SK-N-SH treated with all-trans-retinoic acid at 6 μM for 48 hours (cell line): ENCODE measurements around the gene KRT15.

Experiments used
- ATAC-seq: fragments of 200-7000 bp; cut with Tn5 transposase; 3 replicates; pipeline ENCODE4 v1.9.1; 2020; ENCODE audit warnings: mild to moderate bottlenecking, moderate library complexity
- ARNTL ChIP-seq: fragments of 450-650 bp; formaldehyde crosslinking; IDR thresholded peaks from 2 replicates; pipeline ENCODE4 v1.5.0; 2020; ENCODE audit warnings: low read depth, mild to moderate bottlenecking, moderate library complexity, borderline replicate concordance
- BACH2 ChIP-seq: fragments of 250-450 bp; sonication (Bioruptor Pico); IDR thresholded peaks from 2 replicates; pipeline ENCODE4 v1.9.0; 2021; ENCODE audit warnings: mild to moderate bottlenecking, borderline replicate concordance
- CREB5 ChIP-seq: fragments of 250-450 bp; sonication (Bioruptor Pico); IDR thresholded peaks from 2 replicates; pipeline ENCODE4 v1.5.1; 2020; ENCODE audit warnings: low read depth, mild to moderate bottlenecking, moderate library complexity
- GLIS3 ChIP-seq: fragments of 250-450 bp; sonication (Bioruptor Pico); IDR thresholded peaks from 2 replicates; pipeline ENCODE4 v1.5.0; 2020; ENCODE audit warnings: mild to moderate bottlenecking, moderate library complexity
- ISL1 ChIP-seq: fragments of 250-450 bp; sonication (Bioruptor Pico); IDR thresholded peaks from 2 replicates; pipeline ENCODE4 v2.1.2; 2022; ENCODE audit warnings: mild to moderate bottlenecking, moderate library complexity
- OSR1 ChIP-seq: fragments of 250-450 bp; sonication (Bioruptor Pico); IDR thresholded peaks from 2 replicates; pipeline ENCODE4 v1.8.0; 2022; ENCODE audit warnings: moderate library complexity, mild to moderate bottlenecking, inconsistent platforms
- PPARA ChIP-seq: fragments of 250-450 bp; sonication (Bioruptor Pico); IDR thresholded peaks from 2 replicates; pipeline ENCODE4 v1.5.0; 2020; ENCODE audit warnings: mild to moderate bottlenecking, borderline replicate concordance
- RARB ChIP-seq: fragments of 250-450 bp; sonication (Bioruptor Pico); IDR thresholded peaks from 2 replicates; pipeline ENCODE4 v1.8.0; 2021; ENCODE audit warnings: mild to moderate bottlenecking, moderate library complexity
- SNAI2 ChIP-seq: fragments of 250-450 bp; sonication (Bioruptor Pico); IDR thresholded peaks from 2 replicates; pipeline ENCODE4 v1.5.0; 2020; ENCODE audit warnings: mild to moderate bottlenecking, moderate library complexity
- TCF4 ChIP-seq: fragments of 250-450 bp; sonication (Bioruptor Pico); IDR thresholded peaks from 2 replicates; pipeline ENCODE4 v1.8.0; 2021; ENCODE audit warnings: mild to moderate bottlenecking, moderate library complexity, borderline replicate concordance
- TOX ChIP-seq: fragments of 250-450 bp; sonication (Bioruptor Pico); IDR thresholded peaks from 2 replicates; pipeline ENCODE4 v1.8.0; 2021; ENCODE audit warnings: mild to moderate bottlenecking, moderate library complexity, borderline replicate concordance
- ZC3H10 ChIP-seq: fragments of 250-450 bp; sonication (Bioruptor Pico); IDR thresholded peaks from 2 replicates; pipeline ENCODE4 v1.5.1; 2021; ENCODE audit warnings: mild to moderate bottlenecking, moderate library complexity
- ZFP3 ChIP-seq: fragments of 250-450 bp; sonication (Bioruptor Pico); IDR thresholded peaks from 2 replicates; pipeline ENCODE4 v1.5.0; 2020; ENCODE audit warnings: mild to moderate bottlenecking, moderate library complexity
- ZFP30 ChIP-seq: fragments of 450-650 bp; formaldehyde crosslinking; IDR thresholded peaks from 2 replicates; pipeline ENCODE4 v1.5.0; 2022; ENCODE audit warnings: mild to moderate bottlenecking, moderate library complexity
- ZNF565 ChIP-seq: fragments of 450-650 bp; formaldehyde crosslinking; conservative IDR thresholded peaks from 2 replicates; pipeline ENCODE4 v1.5.0; 2020; ENCODE audit warnings: low read depth, mild to moderate bottlenecking, moderate library complexity
- ZNF70 ChIP-seq: fragments of 450-650 bp; formaldehyde crosslinking; IDR thresholded peaks from 2 replicates; pipeline ENCODE4 v1.5.0; 2020; ENCODE audit warnings: mild to moderate bottlenecking, moderate library complexity
- TF ChIP-seq, protein P1 (sequence below): fragments of 250-450 bp; sonication (Bioruptor Pico); IDR thresholded peaks from 2 replicates; pipeline ENCODE4 v1.8.0; 2021; ENCODE audit warnings: low read depth, mild to moderate bottlenecking, moderate library complexity, borderline replicate concordance
- TF ChIP-seq, protein P2 (sequence below): fragments of 250-450 bp; sonication (Bioruptor Pico); IDR thresholded peaks from 2 replicates; pipeline ENCODE4 v1.5.1; 2021; ENCODE audit warnings: mild to moderate bottlenecking, moderate library complexity
- TF ChIP-seq, protein P3 (sequence below): fragments of 250-450 bp; sonication (Bioruptor Pico); IDR thresholded peaks from 2 replicates; pipeline ENCODE4 v1.8.0; 2020; ENCODE audit warnings: mild to moderate bottlenecking, moderate library complexity, borderline replicate concordance

The KRT15 gene

GRCh38 chr17:41516147-41516829 is 2.4 kb downstream of the KRT15 start:
- ATAC-seq = no peak
- no peak for TF ChIP-seq OSR1
- TF ChIP-seq TOX (CRISPR knock-in tag) = no peak
- no peak for TF ChIP-seq BACH2 (CRISPR knock-in tag)
- no peak for TF ChIP-seq ZFP30 (CRISPR knock-in tag)
- no peak for TF ChIP-seq GLIS3 (CRISPR knock-in tag)
- TF ChIP-seq, protein P1, sequence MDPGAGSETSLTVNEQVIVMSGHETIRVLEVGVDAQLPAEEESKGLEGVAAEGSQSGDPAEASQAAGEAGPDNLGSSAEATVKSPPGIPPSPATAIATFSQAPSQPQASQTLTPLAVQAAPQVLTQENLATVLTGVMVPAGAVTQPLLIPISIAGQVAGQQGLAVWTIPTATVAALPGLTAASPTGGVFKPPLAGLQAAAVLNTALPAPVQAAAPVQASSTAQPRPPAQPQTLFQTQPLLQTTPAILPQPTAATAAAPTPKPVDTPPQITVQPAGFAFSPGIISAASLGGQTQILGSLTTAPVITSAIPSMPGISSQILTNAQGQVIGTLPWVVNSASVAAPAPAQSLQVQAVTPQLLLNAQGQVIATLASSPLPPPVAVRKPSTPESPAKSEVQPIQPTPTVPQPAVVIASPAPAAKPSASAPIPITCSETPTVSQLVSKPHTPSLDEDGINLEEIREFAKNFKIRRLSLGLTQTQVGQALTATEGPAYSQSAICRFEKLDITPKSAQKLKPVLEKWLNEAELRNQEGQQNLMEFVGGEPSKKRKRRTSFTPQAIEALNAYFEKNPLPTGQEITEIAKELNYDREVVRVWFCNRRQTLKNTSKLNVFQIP (CRISPR knock-in tag) = no peak
- TF ChIP-seq ZNF565 (CRISPR knock-in tag) = no peak
- no peak for TF ChIP-seq CREB5 (CRISPR knock-in tag)
- no peak for TF ChIP-seq ZC3H10
- TF ChIP-seq PPARA (CRISPR knock-in tag) = no peak

GRCh38 chr17:41513168-41513547 is 5.5 kb downstream of the KRT15 start:
- no peak for ATAC-seq
- TF ChIP-seq TOX (CRISPR knock-in tag) (no peak), TCF4 (CRISPR knock-in tag) (no peak), ISL1 (no peak), CREB5 (CRISPR knock-in tag) (no peak), SNAI2 (no peak), OSR1 (no peak), ZFP3 (CRISPR knock-in tag) (no peak), GLIS3 (CRISPR knock-in tag) (no peak), RARB (CRISPR knock-in tag) (no peak), ARNTL (CRISPR knock-in tag) (no peak), ZC3H10 (no peak)
- TF ChIP-seq, protein P1 (CRISPR knock-in tag) = no peak
- TF ChIP-seq, protein P2, sequence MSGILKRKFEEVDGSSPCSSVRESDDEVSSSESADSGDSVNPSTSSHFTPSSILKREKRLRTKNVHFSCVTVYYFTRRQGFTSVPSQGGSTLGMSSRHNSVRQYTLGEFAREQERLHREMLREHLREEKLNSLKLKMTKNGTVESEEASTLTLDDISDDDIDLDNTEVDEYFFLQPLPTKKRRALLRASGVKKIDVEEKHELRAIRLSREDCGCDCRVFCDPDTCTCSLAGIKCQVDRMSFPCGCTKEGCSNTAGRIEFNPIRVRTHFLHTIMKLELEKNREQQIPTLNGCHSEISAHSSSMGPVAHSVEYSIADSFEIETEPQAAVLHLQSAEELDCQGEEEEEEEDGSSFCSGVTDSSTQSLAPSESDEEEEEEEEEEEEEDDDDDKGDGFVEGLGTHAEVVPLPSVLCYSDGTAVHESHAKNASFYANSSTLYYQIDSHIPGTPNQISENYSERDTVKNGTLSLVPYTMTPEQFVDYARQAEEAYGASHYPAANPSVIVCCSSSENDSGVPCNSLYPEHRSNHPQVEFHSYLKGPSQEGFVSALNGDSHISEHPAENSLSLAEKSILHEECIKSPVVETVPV (CRISPR knock-in tag) = no peak
- TF ChIP-seq, protein P3, sequence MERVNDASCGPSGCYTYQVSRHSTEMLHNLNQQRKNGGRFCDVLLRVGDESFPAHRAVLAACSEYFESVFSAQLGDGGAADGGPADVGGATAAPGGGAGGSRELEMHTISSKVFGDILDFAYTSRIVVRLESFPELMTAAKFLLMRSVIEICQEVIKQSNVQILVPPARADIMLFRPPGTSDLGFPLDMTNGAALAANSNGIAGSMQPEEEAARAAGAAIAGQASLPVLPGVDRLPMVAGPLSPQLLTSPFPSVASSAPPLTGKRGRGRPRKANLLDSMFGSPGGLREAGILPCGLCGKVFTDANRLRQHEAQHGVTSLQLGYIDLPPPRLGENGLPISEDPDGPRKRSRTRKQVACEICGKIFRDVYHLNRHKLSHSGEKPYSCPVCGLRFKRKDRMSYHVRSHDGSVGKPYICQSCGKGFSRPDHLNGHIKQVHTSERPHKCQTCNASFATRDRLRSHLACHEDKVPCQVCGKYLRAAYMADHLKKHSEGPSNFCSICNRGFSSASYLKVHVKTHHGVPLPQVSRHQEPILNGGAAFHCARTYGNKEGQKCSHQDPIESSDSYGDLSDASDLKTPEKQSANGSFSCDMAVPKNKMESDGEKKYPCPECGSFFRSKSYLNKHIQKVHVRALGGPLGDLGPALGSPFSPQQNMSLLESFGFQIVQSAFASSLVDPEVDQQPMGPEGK = no peak

GRCh38 chr17:41512546-41513167 is 6.0 kb downstream of the KRT15 start:
- no peak for ATAC-seq
- TF ChIP-seq ZFP30 (CRISPR knock-in tag) (no peak), OSR1 (no peak), ISL1 (no peak), CREB5 (CRISPR knock-in tag) (no peak), ZNF70 (CRISPR knock-in tag) (no peak)
- TF ChIP-seq, protein P1 (CRISPR knock-in tag) = no peak
- TF ChIP-seq, protein P3 = no peak
